Stimulated activated naive B cell treated with anti-CD40 and anti-IgM and Interleukin-4, amounts not matched to agents 10 μg/mL and 1 μg/mL and 100 μg/mL, for 72 hours (primary cell): ENCODE measurements around the gene GABRE.
"Not testable (repeated sequence)": the region's sequence is repeated elsewhere in the genome, so short reads cannot be mapped to it uniquely, and the experiment has no call there.

Source experiments
- ATAC-seq, 2 donors: fragments of 150-1000 bp; cut with Tn5 transposase; replicated peaks; 2 replicates each; pipeline ENCODE4 v1.10.0; 2021; ENCODE audit warnings: moderate library complexity in 1 of 2
- DNase-seq: peaks from one replicate; pipeline ENCODE4 v3.0.0; 2021
- H3K27ac Mint-ChIP-seq: one replicate; pipeline ENCODE4 v1.8.0; 2022; ENCODE audit warnings: mild to moderate bottlenecking, mixed read lengths
- H3K27me3 Mint-ChIP-seq, 2 donors: one replicate each; pipeline ENCODE4 v1.8.0; 2022; ENCODE audit warnings: mixed read lengths in 2 of 2
- H3K36me3 Mint-ChIP-seq, 2 donors: one replicate each; pipeline ENCODE4 v1.8.0; 2022; ENCODE audit warnings: mixed read lengths in 2 of 2, mild to moderate bottlenecking in 1 of 2
- H3K4me1 Mint-ChIP-seq, 2 donors: one replicate each; pipeline ENCODE4 v1.8.0; 2022; ENCODE audit warnings: mixed read lengths in 2 of 2, mild to moderate bottlenecking in 1 of 2
- H3K4me3 Mint-ChIP-seq, 2 donors: one replicate each; pipeline ENCODE4 v1.8.0; 2022; ENCODE audit warnings: mild to moderate bottlenecking in 2 of 2, mixed read lengths in 2 of 2, moderate library complexity in 1 of 2
- H3K9me3 Mint-ChIP-seq, 2 donors: one replicate each; pipeline ENCODE4 v1.8.0; 2022; ENCODE audit warnings: mixed read lengths in 2 of 2, mild to moderate bottlenecking in 1 of 2

Gene GABRE

GRCh38 chrX:151923648-151924047 lies 50.8 kb downstream of the GABRE start:
- no peak for DNase-seq
- Mint-ChIP-seq H3K27ac (no peak overlapping the region), H3K9me3 (no peaks in the 10 kb centered on the region), H3K4me1 (no peaks in the 10 kb centered on the region), H3K27me3 (no peaks in the 10 kb centered on the region), H3K36me3 (no peaks in the 10 kb centered on the region), H3K4me3 (no peak overlapping the region)
- ATAC-seq, result no peak

- Mint-ChIP-seq H3K27ac (no peak overlapping the region), H3K4me3 (no peak overlapping the region), H3K4me1 (no peaks in the 10 kb centered on the region), H3K36me3 (no peaks in the 10 kb centered on the region), H3K9me3 (no peaks in the 10 kb centered on the region), H3K27me3 (no peaks in the 10 kb centered on the region)
- DNase-seq, result no peak
- no peak for ATAC-seq
These were observed 51.8 kb downstream of the GABRE start for GRCh38 chrX:151922692-151923091.

GRCh38 chrX:151921866-151922265 lies 52.6 kb downstream of the GABRE start:
- no peaks in the 10 kb centered on the region for H3K27me3 Mint-ChIP-seq
- H3K9me3 Mint-ChIP-seq, result no peaks in the 10 kb centered on the region
- no peak overlapping the region for H3K4me3 Mint-ChIP-seq
- no peaks in the 10 kb centered on the region for H3K36me3 Mint-ChIP-seq
- DNase-seq, result no peak
- H3K4me1 Mint-ChIP-seq, result no peaks in the 10 kb centered on the region
- ATAC-seq, result no peak
- H3K27ac Mint-ChIP-seq, result no peak overlapping the region

- H3K4me1 Mint-ChIP-seq, result no peaks in the 10 kb centered on the region
- ATAC-seq (no peak), DNase-seq (no peak)
- no peaks in the 10 kb centered on the region for H3K27me3 Mint-ChIP-seq
- no peak overlapping the region for H3K4me3 Mint-ChIP-seq
- H3K27ac Mint-ChIP-seq, result no peak overlapping the region
- H3K9me3 Mint-ChIP-seq, result no peaks in the 10 kb centered on the region
- H3K36me3 Mint-ChIP-seq, result no peaks in the 10 kb centered on the region
These were observed 53.2 kb downstream of the GABRE start for GRCh38 chrX:151921292-151921691.

GRCh38 chrX:151920530-151920929 lies 53.9 kb downstream of the GABRE start:
- H3K27me3 Mint-ChIP-seq, result no peaks in the 10 kb centered on the region
- no peaks in the 10 kb centered on the region for H3K4me1 Mint-ChIP-seq
- no peaks in the 10 kb centered on the region for H3K36me3 Mint-ChIP-seq
- no peaks in the 10 kb centered on the region for H3K9me3 Mint-ChIP-seq
- H3K27ac Mint-ChIP-seq, result no peak overlapping the region
- DNase-seq (no peak), ATAC-seq (no peak)
- no peak overlapping the region for H3K4me3 Mint-ChIP-seq

GRCh38 chrX:151920101-151920500 lies 54.4 kb downstream of the GABRE start:
- Mint-ChIP-seq H3K27me3 (no peaks in the 10 kb centered on the region), H3K27ac (no peak overlapping the region), H3K4me1 (no peaks in the 10 kb centered on the region), H3K4me3 (no peak overlapping the region), H3K36me3 (no peaks in the 10 kb centered on the region), H3K9me3 (no peaks in the 10 kb centered on the region)
- DNase-seq (no peak), ATAC-seq (no peak)

- H3K36me3 Mint-ChIP-seq, result no peaks in the 10 kb centered on the region
- DNase-seq (no peak), ATAC-seq (no peak)
- H3K27ac Mint-ChIP-seq, result no peak overlapping the region
- no peaks in the 10 kb centered on the region for H3K27me3 Mint-ChIP-seq
- no peaks in the 10 kb centered on the region for H3K4me1 Mint-ChIP-seq
- H3K4me3 Mint-ChIP-seq, result no peak overlapping the region
- H3K9me3 Mint-ChIP-seq, result no peaks in the 10 kb centered on the region
These were observed 54.9 kb downstream of the GABRE start for GRCh38 chrX:151919610-151920009.

GRCh38 chrX:151918736-151919135 lies 55.7 kb downstream of the GABRE start:
- not testable (repeated sequence) for H3K4me3 Mint-ChIP-seq, H3K36me3 Mint-ChIP-seq, H3K27me3 Mint-ChIP-seq, H3K27ac Mint-ChIP-seq, ATAC-seq, DNase-seq, H3K4me1 Mint-ChIP-seq, H3K9me3 Mint-ChIP-seq

GRCh38 chrX:151912780-151913179 lies 61.7 kb downstream of the GABRE start, which contains the start of gene MAGEA4:
MAGEA4 (plus strand) TSS chrX:151912889; CDS start chrX:151923665, 10,776 bp downstream.
- no peak for DNase-seq
- Mint-ChIP-seq H3K9me3 (no peaks in the 10 kb centered on the region), H3K4me1 (no peaks in the 10 kb centered on the region), H3K4me3 (no peak within 1 kb of the TSS), H3K36me3 (no peaks in the 10 kb centered on the region), H3K27ac (no peak within 1 kb of the TSS), H3K27me3 (no peaks in the 10 kb centered on the region)
- no peak for ATAC-seq

- Mint-ChIP-seq H3K27me3 (no peaks in the 10 kb centered on the region), H3K9me3 (no peaks in the 10 kb centered on the region), H3K36me3 (no peaks in the 10 kb centered on the region), H3K27ac (no peak overlapping the region), H3K4me1 (no peaks in the 10 kb centered on the region), H3K4me3 (no peak overlapping the region)
- no peak for DNase-seq
- ATAC-seq, result no peak
These were observed 62.3 kb downstream of the GABRE start for GRCh38 chrX:151912221-151912620.

GRCh38 chrX:151904989-151905388 lies 69.5 kb downstream of the GABRE start:
- H3K27ac Mint-ChIP-seq, result no peak overlapping the region
- no peaks in the 10 kb centered on the region for H3K9me3 Mint-ChIP-seq
- no peak overlapping the region for H3K4me3 Mint-ChIP-seq
- ATAC-seq, result no peak
- no peaks in the 10 kb centered on the region for H3K4me1 Mint-ChIP-seq
- no peaks in the 10 kb centered on the region for H3K36me3 Mint-ChIP-seq
- no peaks in the 10 kb centered on the region for H3K27me3 Mint-ChIP-seq
- DNase-seq, result no peak
